Measurements from ENCODE around the gene STT3B.

Gene STT3B

DNA sequence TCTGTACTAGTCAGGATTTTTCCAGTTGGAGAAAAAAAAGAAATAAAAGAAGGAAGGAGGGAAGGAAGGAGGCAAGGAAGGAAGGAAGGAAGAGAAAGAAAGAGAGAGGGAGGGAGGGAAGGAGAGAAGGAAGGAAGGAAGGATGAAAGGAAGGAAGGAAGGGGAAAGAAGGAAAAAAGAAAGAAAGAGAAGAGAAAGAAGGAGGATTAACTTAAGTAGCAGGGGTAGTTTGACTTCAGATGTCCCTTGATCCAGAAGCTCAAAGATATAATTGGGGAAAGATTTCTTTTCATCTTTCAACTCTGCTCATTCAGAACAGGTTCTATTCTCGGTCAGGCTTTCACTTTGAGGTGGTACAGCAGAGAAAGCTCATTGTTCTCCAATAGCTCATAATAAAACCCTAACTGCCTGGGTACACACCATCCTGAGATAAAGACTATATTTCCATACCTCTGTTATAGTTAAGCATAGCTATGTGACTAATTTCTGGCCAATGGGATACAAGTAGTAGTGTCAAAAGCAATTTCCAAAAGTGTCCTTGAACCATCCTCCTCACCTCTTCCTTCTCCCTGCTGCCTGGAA, 23.5 kb upstream of the STT3B start:
- intact Hi-C loops (cut with DNase I; ENCODE audit: low total_unique reads): no loop called here
- H3K36me3 ChIP-seq: no peaks in the 10 kb centered on the region
- peaks cover 0 to 5% (median 0%) of the 10 kb centered on the region in 4 donors for H3K4me1 ChIP-seq
- no peak overlapping the region for H3K27ac ChIP-seq
- H3K9me3 ChIP-seq: no peaks in the 10 kb centered on the region
- TF ChIP-seq CTCF (IDR thresholded peaks at IDR 0.05): no peak
- no peak overlapping the region for H3K4me3 ChIP-seq
- DNase-seq: no peak
- no peaks in the 10 kb centered on the region for H3K27me3 ChIP-seq

- no peak for DNase-seq
- intact Hi-C loops (cut with DNase I; ENCODE audit: low total_unique reads): no loop called here
Measured at GRCh38 chr3:31514570-31514969, 18.2 kb upstream of the STT3B start.

GRCh38 chr3:31515486-31516284, 17.0 kb upstream of the STT3B start:
- Histone ChIP-seq H3K27ac (no peak overlapping the region), H3K27me3 (no peaks in the 10 kb centered on the region), H3K36me3 (no peaks in the 10 kb centered on the region), H3K4me3 (no peak overlapping the region), H3K9me3 (no peaks in the 10 kb centered on the region), H3K4me1 (no peaks in the 10 kb centered on the region)
- DNase-seq: no peak
- TF ChIP-seq CTCF (IDR thresholded peaks at IDR 0.05): no peak
- intact Hi-C loops (cut with DNase I; ENCODE audit: low total_unique reads): no loop called here

More at GRCh38 chr3:31514570-31514969, 18.2 kb upstream of the STT3B start:
- TF ChIP-seq CTCF (IDR thresholded peaks at IDR 0.05): no peak
- H3K27me3 ChIP-seq: no peaks in the 10 kb centered on the region
- H3K4me3 ChIP-seq: no peak overlapping the region
- H3K27ac ChIP-seq: no peak overlapping the region
- H3K4me1 ChIP-seq: no peaks in the 10 kb centered on the region
- H3K9me3 ChIP-seq: no peaks in the 10 kb centered on the region
- H3K36me3 ChIP-seq: no peaks in the 10 kb centered on the region

- H3K36me3 ChIP-seq: no peaks in the 10 kb centered on the region
- no peaks in the 10 kb centered on the region for H3K27me3 ChIP-seq
- no peak overlapping the region for H3K4me3 ChIP-seq
- no peaks in the 10 kb centered on the region for H3K4me1 ChIP-seq
- no peak for TF ChIP-seq CTCF (IDR thresholded peaks at IDR 0.05)
- H3K9me3 ChIP-seq: no peaks in the 10 kb centered on the region
- no peak for DNase-seq
- H3K27ac ChIP-seq: no peak overlapping the region
- intact Hi-C loops (cut with DNase I; ENCODE audit: low total_unique reads): no loop called here
Measured at GRCh38 chr3:31516757-31517156, 16.0 kb upstream of the STT3B start.

DNA sequence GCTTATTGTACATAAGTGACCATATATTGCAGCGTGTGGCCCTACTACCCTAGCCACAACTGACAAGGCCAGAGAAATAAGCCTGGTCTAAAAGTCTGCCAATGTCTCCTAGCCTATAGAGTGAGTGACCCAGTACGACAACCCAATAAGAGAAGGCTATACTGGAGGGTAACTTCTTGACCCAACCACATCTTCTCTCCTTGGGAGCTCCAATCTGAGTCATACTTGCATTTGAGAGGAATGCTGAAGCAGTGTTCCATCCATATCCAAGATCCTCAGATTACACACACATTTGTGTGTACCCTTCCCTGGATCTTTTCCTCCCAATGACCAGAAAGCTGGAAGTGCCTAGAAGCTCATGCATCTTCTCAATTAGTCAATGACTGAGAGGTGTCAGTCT, 11.3 kb upstream of the STT3B start:
- no peaks in the 10 kb centered on the region for H3K36me3 ChIP-seq
- H3K4me1 ChIP-seq: no peaks in the 10 kb centered on the region
- DNase-seq: no peak

More for the DNA sequence above, 11.3 kb upstream of the STT3B start:
- Histone ChIP-seq H3K9me3 (no peaks in the 10 kb centered on the region), H3K27ac (no peak overlapping the region), H3K4me3 (no peak overlapping the region), H3K27me3 (no peaks in the 10 kb centered on the region)
- no peak for TF ChIP-seq CTCF (IDR thresholded peaks at IDR 0.05)
- intact Hi-C loops (cut with DNase I; ENCODE audit: low total_unique reads): no loop called here
